Measurements from ENCODE around the gene PRPF18. TPM values are rescaled to one million over a fixed set of nuclear protein-coding genes. Genes with fewer than 3 reads are reported as not detected.

PRPF18 gene
- total and polyA plus RNA-seq, 8 donors, result 9.8 to 51.8 (median 21.7) TPM

DNA sequence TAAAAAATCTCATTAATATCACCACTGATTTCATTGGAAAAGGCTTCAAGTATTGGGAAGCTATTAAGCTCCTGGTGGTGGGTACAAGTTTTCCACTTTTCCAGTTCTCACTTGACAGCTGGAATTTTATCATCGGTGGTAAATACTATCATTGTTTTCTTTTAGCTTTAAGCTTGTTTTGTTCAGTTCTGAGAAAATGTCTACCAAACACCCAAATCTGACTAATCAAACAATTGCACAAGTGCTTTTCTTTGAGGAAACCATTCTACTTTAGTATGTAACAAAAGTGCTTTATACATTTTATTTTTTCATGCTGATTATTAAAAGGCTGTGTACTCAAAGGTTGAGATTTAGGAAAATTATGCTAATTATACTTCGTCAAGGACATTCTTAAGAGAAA lies 7.9 kb downstream of the PRPF18 start:
- Histone ChIP-seq H3K9me3 (no peaks in the 10 kb centered on the region), H3K27me3 (no peaks in the 10 kb centered on the region), H3K4me3 (no peak overlapping the region), H3K27ac (no peak overlapping the region), H3K36me3 (peaks cover 0 to 49% (median 39%) of the 10 kb centered on the region in 4 donors), H3K4me1 (peaks cover 0 to 13% (median 2%) of the 10 kb centered on the region in 4 donors)
- no peak for DNase-seq
- WGBS, 5 donors, result 69 to 79% (median 76%) methylated on average over 2 of the region's 2 CpGs
- intact Hi-C loops (cut with DNase I; ENCODE audit: low total_unique reads), result no loop called here
- TF ChIP-seq, protein P1, sequence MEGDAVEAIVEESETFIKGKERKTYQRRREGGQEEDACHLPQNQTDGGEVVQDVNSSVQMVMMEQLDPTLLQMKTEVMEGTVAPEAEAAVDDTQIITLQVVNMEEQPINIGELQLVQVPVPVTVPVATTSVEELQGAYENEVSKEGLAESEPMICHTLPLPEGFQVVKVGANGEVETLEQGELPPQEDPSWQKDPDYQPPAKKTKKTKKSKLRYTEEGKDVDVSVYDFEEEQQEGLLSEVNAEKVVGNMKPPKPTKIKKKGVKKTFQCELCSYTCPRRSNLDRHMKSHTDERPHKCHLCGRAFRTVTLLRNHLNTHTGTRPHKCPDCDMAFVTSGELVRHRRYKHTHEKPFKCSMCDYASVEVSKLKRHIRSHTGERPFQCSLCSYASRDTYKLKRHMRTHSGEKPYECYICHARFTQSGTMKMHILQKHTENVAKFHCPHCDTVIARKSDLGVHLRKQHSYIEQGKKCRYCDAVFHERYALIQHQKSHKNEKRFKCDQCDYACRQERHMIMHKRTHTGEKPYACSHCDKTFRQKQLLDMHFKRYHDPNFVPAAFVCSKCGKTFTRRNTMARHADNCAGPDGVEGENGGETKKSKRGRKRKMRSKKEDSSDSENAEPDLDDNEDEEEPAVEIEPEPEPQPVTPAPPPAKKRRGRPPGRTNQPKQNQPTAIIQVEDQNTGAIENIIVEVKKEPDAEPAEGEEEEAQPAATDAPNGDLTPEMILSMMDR (IDR thresholded peaks at IDR 0.05), result no peak
- TF ChIP-seq EP300 (IDR thresholded peaks at IDR 0.05) (no peak), POLR2AphosphoS5 (IDR thresholded peaks at IDR 0.05) (no peak), POLR2A (IDR thresholded peaks at IDR 0.05) (no peak)

GRCh38 chr10:13597909-13598308 lies 11.1 kb downstream of the PRPF18 start:
- no peaks in the 10 kb centered on the region for H3K27me3 ChIP-seq
- WGBS, 5 donors, result 63 to 76% (median 67%) methylated on average over 5 of the region's 5 CpGs
- no peaks in the 10 kb centered on the region for H3K9me3 ChIP-seq
- no peak overlapping the region for H3K27ac ChIP-seq
- intact Hi-C loops (cut with DNase I; ENCODE audit: low total_unique reads), result no loop called here
- H3K4me1 ChIP-seq, result peaks cover 0 to 4% (median 0%) of the 10 kb centered on the region in 4 donors
- no peak for DNase-seq
- no peak for TF ChIP-seq EP300 (IDR thresholded peaks at IDR 0.05)
- no peak for TF ChIP-seq POLR2AphosphoS5 (IDR thresholded peaks at IDR 0.05)
- TF ChIP-seq POLR2A (IDR thresholded peaks at IDR 0.05), result no peak
- TF ChIP-seq, protein P1 (IDR thresholded peaks at IDR 0.05), result no peak
- H3K4me3 ChIP-seq, result no peak overlapping the region
- H3K36me3 ChIP-seq, result peaks cover 4 to 67% (median 54%) of the 10 kb centered on the region in 4 donors

DNA sequence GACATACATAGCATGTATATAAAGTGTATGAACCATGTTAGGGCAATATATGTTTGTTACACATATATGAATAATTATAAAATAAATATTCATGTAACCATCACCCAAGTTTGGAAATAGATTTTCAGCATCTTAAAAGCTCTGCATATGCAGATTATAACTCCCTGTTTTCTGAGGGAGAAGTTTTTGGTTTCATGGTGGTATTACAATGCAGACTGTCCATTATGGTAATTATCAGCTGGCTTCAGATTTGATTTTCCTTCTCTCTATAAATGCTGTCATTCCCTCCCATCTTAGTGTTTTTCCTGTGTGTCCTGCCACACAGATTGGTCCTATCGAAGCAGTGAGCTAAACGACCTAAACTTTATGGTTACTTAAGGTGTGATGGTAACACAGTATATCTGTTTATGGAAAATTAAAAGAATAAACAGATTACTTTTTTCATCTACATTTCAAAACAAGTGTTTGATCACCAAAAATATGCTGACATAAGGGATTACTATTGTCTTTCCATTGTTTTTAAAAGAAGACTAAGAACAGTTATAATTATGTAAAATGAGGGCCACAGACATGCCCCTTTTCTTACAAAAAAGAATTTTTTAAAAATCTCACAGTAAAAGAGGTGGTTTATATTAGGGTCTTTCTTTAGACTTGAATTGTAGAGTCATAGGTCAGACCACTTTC lies 17.7 kb downstream of the PRPF18 start:
- Histone ChIP-seq H3K36me3 (peaks cover 17 to 85% (median 76%) of the 10 kb centered on the region in 4 donors), H3K9me3 (no peaks in the 10 kb centered on the region), H3K27ac (no peak overlapping the region), H3K27me3 (no peaks in the 10 kb centered on the region), H3K4me3 (no peak overlapping the region), H3K4me1 (no peaks in the 10 kb centered on the region)
- intact Hi-C loops (cut with DNase I; ENCODE audit: low total_unique reads), result no loop called here
- no peak for DNase-seq
- 79 to 92% (median 85%) methylated on average over 2 of the region's 2 CpGs for WGBS, 5 donors
- TF ChIP-seq POLR2A (IDR thresholded peaks at IDR 0.05) (no peak), POLR2AphosphoS5 (IDR thresholded peaks at IDR 0.05) (no peak), EP300 (IDR thresholded peaks at IDR 0.05) (no peak)
- TF ChIP-seq, protein P1 (IDR thresholded peaks at IDR 0.05), result no peak

DNA sequence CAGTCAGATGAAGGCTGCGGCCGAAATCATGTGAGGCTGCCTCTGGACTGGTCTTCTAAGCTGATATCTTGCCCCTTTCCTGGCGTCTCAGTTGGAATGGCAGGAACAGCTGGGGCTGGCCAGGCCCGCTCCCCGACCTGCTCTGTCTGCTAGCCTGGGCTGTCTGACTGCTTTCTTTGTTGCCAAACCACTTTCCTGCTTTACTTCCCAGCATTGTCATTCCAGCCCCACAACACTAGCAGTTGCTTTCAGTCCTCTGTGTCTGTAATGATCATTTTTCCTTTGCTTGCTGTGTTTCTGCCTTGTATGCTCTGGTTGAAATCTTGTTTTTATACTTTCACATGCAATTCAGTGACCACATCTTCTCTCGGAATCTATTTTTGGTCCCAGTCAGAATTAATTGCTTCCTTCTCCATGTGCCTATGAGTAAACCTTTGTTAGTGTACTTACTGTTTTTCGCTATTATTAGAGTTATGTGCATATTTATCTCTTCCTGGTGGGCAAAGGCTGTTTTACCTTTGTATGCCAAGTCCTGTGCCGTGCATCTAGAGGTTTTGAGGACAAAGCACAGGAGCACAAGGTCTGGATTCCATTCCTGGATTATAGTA lies 21.6 kb downstream of the PRPF18 start:
- intact Hi-C loops (cut with DNase I; ENCODE audit: low total_unique reads), result no loop called here
- no peak overlapping the region for H3K4me3 ChIP-seq
- no peaks in the 10 kb centered on the region for H3K4me1 ChIP-seq
- H3K36me3 ChIP-seq, result peaks cover 22 to 85% (median 80%) of the 10 kb centered on the region in 4 donors
- WGBS, 5 donors, result 71 to 80% (median 78%) methylated on average over 8 of the region's 8 CpGs
- TF ChIP-seq POLR2A (IDR thresholded peaks at IDR 0.05), result no peak
- TF ChIP-seq POLR2AphosphoS5 (IDR thresholded peaks at IDR 0.05), result no peak
- TF ChIP-seq EP300 (IDR thresholded peaks at IDR 0.05), result no peak
- TF ChIP-seq, protein P1 (IDR thresholded peaks at IDR 0.05), result no peak
- H3K27me3 ChIP-seq, result no peaks in the 10 kb centered on the region
- no peaks in the 10 kb centered on the region for H3K9me3 ChIP-seq
- H3K27ac ChIP-seq, result no peak overlapping the region
- DNase-seq, result peak in 1 of 2 donors; percentile 47

Measured in stomach (tissue), 9 donors.